Erythroblast (primary cell): ENCODE results near the gene C1orf174.

Experiments
- GATA1 ChIP-seq: IDR thresholded peaks from 2 replicates; pipeline ENCODE4 v1.6.1; 2011; ENCODE audit warnings: low read depth, mild to moderate bottlenecking, control low read depth, low read length, moderate library complexity
- POLR2A ChIP-seq: IDR thresholded peaks from 2 replicates; pipeline ENCODE4 v1.6.1; 2011; ENCODE audit warnings: mild to moderate bottlenecking, low read length

GRCh38 chr1:3883194-3883925, 16.7 kb downstream of the C1orf174 start:
- TF ChIP-seq POLR2A (no peak), GATA1 (no peak)
